AML-193 (cell line): Measurements from ENCODE around the gene PTPRD.

Source experiments
- DNase-seq, 2 experiments: peaks; one replicate each; lab custom pipeline; 2025; lab: John Stamatoyannopoulos, UW

The PTPRD gene

DNA sequence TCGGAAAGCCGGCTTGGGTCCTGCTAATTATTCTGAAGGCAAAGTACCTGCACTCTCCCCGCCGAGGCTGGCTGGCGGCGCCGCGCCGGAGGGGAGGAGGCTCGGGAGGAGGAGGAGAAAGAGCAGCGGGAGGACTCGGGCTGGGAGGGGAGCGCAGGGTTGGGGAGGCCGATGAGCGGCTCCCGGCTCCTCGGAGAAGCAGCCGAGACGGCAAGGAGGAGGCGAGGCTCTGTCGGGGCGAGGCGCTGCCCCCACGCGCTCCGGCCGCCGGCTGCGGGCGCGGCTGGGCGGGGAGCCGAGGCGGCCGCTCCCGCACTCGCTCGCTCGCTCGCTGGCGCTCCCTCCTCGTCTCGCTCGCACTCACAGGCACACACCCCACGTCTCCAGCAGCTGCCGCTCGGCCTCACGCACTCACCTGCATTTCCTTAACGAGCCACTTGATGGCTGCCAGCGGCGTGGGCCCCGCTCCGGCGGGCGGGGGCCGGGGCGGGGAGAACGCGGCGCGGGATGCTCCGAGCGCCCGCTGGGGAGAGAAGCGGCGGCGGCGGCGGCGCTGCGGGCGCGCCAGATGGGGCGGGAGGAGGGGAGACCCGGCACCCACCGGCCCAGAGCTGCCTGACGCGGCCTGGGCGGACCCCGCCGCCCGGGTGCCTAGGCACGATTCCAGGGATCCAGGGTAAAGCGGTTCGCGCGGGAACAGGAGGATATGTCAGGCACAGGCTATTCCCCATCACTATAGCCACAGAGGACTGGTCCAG, at the start of gene PTPRD:
Gene PTPRD, minus strand, starts transcription at position 362 of the 758 bp plus-strand sequence.
- no peak for DNase-seq

DNA sequence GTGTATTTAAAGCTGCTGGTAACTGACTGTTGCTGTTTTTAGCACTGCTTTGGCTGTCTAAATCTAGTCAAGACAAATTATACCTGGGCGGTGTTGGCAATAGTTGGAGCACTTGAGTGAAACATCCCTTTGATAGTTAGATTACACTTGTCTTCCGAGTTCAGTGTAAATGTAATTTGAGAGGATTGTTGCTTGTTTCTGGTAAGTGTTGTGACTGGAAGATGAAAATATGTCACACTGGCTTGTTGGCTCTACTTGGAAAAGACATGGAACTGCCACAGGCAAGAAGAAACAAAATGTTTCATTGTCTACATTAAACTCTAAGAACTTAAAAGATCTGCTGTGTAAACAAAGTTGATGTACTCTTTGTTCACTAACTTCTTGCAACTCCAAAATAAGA, 49.2 kb upstream of the PTPRD start:
- DNase-seq: no peak

DNA sequence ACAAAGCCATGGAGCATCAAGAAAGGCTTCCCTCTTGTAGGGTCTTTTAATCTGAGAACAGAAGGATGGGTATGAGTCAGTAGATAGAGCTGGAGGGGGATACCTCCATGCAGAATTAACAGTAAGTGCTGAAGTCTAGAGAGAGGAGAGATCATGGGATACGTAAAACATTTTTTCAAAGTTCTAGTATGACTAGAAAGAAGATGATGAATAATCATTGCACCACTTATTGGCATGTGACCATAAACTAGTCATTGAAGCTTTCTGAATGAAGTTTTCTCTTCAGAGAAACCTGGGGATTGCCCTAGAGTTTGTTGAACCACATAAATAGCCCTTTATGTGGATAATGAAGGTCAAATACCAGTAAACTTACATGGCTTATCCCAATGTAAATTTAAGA, 48.6 kb upstream of the PTPRD start:
- no peak for DNase-seq

DNA sequence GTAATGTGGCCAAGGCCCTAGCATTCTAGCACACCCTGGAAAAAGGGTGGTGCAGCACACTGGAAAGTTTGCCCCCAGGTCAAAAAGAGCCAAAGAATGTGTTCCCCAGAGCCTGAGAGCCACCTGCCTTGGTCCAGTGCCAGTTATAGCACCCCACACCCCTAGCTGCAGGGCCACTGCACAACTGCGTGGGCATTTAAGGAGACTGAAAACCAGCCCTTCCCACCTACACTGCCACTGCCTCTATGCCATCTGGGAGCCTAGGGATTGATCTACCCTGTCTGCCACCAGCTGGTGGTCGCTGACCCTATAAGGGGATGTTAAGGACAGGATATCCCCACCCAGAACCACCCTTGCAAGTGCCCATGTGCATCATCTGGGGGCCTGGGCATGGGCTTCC, 38.2 kb upstream of the PTPRD start:
- no peak for DNase-seq

DNA sequence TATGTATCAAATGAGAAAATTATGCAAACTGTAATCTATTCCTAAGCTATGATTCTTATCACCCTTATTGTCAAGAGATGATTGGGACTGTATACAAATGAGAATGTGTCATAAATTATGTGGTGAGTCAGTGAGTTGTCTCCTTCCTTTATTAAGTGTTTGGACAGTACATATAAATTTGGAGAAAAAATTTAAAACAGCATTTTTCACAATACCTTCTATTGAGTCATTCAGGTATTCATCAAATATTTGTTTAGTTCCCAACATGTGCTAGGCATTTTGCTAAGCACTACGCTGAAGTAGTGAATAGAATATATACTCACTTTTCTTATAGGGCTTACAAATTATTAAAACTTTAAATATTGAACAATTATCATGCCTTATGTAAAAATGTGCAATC, 36.3 kb upstream of the PTPRD start:
- DNase-seq: no peak

DNA sequence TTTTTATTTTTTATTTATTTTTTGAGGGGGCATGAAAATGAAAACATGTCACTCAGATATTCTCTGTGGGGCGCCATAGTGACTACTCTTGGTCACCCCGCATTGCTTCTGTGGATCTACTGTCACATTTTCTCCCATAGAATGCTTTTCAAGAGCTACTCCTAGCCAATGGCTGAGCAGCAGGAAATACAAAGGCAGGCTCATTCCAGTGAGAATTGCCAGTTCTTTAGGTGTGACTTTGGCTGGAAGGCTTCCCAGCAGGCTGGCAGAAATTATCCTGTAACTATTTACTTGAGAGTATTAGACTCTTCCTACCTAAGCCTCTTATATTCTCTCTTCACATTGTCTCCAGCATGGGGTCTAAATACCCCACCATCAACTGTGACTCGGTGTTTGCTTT, 21.0 kb upstream of the PTPRD start:
- DNase-seq: no peak

DNA sequence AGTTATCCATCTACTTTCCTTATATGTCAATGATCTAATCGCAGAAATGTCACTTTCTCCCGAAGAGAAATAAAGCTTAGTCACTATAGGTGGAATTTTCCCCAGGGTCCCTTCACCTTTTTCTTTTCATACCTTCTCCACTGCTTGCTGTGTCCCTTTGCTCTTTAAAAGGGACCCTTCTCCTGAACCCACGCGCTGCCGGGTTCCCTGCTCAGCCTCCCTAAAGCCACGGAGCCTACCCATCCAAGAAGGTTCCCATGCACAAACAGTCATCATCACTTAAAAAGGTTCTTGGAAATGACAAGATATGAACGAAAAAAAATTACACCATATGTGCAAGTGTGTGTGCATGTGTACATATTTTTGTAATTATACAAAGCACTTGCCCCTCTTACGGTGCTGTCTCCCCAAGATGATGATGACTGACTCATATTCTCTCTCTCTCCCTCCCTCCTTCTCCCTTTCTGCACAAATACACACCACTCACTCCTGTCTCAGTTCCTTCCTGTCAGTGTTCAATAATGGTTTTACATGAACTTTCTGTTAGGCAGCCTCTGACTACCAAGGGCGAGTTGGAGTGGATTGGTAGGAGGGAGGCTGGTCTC, 1.5 kb upstream of the PTPRD start:
- no peak for DNase-seq

DNA sequence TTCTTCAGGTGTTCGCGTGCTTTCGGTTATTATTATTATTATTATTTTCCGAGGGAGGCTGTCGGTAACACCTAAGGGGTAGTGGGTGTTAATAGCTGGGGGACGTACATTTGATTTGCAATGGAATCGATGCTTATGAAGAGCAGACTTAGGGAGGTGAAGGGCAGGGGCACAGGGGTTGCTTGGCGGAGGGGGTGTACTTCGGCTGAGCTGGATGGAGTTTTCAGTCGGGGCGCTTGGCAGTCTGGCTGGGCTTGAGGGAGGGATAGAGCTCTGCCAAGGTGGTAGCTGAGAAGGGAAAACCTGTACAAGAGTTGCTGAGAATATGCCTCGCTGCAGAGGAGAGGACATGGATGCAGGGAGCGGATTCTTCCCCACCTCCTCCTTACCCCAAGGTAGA, 617 bp upstream of the PTPRD start:
- no peak for DNase-seq

DNA sequence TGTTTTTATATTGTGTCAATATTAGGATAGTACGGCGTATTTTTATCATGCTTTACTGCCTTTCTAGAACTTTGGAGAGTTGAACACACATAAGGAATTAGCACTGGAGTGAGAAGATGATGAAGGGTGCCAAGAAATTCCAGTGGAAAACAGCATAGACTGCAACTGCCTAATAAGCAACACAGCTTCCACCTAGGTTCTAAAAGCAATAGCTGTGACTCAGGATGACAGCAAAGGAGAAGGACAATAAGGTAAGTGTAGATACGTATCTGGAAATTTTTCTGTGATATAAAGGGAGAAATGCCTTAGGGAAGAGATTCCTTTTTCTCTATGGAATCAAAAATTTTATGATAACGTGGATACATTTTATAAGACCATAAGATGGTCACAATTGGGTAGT, 7.4 kb downstream of the PTPRD start:
- no peak for DNase-seq

DNA sequence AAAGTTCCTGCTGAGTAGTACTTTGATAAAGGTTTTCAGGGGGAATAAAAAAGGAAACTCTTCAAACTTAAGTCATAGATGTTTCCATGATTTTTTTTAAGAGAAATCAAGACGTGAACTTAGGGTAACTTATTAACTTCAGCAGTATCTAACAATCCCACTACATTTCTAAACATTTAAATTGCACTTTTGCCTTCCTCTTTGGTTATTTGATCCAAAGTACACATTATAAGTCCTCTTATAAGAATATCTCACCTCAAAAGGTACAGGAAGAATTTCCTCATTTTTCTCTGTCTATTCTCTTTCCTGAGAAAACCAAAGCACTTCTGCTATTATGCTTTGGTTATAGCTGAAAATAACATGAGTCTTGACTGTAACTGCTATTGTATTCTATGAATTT, 7.9 kb downstream of the PTPRD start:
- DNase-seq: no peak

DNA sequence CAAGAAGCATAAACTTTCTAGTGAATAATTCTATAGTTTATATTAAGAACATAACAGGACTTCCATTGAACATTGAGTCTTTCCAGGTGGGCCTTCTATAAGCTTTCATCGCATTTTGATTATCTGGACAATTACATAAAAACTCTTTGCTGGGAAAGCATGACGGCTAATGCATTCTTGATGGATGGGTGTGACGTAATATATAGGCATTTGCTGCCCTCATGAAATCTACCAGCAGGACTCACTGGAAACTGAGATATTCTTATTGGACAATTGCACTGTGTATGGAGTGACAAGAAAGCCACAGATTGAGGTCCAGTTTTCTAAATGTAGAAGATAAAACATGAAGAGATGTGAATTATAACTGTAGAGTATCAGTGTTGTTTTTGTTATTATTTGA, 15.0 kb downstream of the PTPRD start:
- DNase-seq: no peak

DNA sequence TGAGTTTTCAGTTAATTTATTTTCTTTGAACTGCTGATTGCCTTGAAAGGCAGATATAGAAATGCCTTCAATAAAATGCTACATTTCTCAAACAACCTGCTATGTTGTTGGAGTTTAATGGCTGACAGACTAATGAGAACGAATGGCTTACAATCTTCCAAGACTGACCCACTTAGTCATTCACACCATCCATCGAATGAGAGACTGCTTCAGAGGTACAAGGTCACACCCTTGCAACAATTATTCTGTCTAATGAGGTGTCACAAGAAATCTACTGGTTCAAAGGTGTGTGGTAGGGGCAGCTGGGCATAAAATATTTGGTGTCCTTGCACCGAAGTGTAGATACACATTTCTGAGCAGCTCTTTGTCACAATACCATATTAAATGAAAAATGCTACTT, 18.3 kb downstream of the PTPRD start:
- no peak for DNase-seq

DNA sequence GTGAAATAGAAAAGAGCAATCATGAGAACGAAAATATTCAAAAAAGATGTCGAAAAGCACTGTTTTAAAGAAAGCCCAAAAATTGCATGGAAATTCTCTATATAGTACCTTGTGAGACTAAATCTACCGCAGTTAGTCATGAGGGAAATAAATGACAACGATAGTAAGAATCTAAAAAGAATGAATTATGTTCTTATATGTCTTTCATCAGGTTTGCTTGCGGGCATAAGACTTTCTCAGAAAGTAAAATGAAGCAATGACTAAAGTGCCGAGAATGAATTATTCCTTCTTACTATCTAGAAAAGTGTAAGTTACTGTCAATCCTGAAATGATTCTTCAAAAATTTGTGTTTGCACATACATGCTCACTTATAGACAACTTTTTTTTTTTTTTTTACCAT, 26.4 kb downstream of the PTPRD start:
- DNase-seq: no peak

DNA sequence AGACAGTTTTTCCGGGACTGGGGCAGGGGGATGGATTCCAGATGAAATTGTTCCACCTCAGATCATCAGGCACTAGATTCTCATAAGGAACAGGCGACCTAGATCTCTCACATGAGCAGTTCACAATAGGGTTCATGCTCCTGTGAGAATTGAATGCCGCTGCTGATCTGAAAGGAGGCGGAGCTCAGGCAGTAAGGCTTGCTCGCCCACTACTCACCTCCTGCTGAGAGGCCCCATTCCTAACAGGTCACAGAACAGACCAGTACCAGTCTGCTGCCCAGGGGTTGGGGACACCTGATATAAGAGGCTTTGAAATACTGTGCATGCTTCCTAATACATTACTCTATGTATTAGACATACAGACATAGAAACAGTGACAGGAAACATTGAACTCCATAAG, 41.1 kb downstream of the PTPRD start:
- no peak for DNase-seq

DNA sequence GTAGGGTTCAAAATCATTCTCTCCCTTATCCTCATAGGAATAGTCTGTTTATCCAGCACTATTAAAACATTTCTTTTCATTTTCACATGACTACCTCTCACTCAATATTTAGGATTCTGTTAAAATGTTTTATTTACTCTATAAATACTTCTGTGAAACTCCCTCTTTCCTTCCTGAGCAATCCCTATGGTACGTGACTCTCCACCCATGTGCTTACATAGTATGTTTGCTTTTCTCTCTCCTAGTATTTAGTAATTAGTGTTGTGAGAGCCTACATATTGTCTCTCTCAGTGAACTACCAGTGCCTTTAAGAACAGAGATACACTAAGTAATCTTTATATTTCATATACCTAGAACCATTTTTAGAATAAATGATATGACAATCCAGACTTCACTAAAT, 46.0 kb downstream of the PTPRD start:
- DNase-seq: no peak

DNA sequence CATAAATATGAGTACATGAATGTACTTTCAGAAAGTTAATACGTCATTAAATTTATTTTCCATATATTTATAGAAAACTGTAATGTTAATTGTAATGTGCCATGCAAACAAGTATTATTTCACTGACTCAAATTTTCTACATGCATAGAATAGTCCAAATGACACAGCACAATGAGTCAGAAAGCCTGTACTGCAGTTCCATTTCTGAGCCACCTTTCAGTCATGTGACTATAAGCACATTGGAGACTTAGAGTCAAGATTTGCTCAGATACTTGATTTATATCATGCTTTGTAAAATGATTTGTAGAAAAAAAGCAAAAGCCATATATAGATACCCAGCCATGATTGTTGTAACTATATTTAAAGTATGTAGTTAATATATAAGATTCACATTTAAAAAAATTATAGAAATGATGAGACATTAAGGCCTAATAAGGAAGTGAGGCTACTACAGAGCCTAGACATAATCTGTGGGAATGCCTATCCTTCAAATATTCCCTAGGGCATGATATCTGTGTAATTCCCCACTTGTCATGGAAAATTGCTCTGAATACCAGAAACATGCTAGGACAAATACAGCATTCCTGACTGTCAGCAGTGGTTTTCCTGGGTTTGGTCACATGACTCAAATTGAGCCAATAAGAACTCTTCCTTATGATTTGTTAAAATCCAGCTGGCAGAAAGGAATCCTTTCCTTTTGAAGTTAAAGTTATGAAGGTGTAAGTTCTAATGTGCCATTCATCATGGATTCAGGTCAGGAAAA, 50.0 kb downstream of the PTPRD start:
- DNase-seq: no peak

DNA sequence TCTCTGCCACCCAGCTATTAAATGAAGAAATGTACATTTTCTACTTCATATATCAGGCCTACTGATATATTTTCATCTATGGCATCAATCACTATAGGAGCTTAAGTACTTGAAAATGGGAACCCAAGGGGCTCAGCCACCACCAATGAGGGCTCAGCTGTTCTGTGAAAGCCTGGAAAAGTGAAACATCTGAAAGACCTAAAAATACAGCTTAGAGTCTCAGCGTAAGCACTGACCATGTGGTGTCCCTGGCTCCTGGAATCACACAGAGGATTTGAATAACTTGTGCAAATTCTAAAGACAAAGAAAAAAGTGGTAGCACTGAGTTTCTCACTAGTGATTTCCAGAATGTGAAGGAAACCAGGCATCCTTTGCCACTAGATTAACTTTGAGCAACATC, 64.5 kb downstream of the PTPRD start:
- no peak for DNase-seq

DNA sequence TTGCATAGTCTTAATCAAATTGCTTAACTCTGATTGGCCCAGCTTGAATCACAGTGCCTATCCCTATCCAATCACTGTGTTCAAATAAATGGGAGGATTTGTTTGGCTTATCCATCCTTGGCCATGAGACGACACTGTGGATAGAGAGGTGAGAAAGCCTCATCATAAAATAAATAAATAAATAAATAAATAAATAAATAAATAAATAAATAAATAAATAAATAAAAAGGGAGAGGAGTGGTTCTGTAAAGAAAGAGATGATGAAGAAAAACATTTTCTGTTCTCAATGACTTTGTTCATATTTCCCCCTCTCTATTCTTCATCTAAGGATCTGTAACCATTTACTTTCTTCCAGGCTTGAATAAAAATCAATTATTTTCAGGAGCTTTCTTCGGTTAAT, 74.7 kb downstream of the PTPRD start:
- DNase-seq: no peak

DNA sequence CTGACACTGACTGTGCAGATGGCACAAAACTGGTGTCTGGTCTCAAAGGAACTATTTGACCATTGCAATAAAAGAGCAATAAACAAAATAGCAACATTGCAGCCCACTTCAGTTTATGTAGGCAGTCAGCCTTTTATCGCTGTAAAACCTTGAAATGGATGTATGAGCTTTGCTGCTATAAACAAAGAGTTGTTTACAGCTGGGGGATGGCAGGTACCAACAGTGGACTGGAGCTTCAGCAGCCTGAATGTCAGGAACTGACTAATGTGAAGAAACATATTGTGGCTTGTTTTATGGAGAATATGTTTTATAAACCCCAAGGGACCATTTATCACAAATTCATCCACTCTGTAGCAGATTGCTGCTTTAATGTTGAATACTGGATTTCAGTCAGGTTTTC, 78.0 kb downstream of the PTPRD start:
- no peak for DNase-seq

DNA sequence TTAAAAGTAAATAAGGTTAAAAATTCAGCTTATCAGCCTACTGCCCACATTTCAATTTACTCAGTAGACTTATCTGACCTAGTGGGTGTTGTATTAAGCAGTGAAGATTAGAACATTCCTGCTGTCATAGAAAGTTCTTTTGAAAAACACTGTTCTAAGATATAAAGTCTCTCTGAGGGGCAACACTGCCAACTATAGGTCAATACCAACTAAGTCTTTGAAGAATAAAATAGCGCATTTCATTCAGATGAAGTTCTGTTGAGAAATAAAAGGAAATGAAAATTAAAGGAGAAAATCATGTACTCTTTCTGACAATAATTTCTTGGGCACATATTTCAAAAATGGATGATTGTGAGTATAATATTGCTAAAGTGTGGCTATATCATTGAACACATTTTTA, 86.8 kb downstream of the PTPRD start:
- DNase-seq: no peak

DNA sequence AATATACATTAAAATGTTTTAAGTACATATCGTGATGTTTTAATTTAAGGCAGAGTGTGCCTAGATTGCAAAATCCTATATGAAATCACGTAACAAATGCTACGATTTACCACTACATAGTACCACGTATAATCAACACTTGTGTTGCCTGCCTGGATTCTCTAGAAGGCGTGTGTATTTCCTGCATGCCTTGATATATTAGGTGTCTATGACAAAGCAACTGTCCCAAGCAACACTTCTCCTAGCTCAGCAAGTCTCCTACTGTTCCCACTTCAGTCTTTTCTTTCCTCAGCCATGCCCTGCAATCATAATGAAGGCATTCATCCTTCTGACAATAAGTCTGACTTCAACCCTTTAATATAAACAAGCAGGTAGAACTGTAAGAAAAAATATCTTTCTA, 89.6 kb downstream of the PTPRD start:
- DNase-seq: no peak

DNA sequence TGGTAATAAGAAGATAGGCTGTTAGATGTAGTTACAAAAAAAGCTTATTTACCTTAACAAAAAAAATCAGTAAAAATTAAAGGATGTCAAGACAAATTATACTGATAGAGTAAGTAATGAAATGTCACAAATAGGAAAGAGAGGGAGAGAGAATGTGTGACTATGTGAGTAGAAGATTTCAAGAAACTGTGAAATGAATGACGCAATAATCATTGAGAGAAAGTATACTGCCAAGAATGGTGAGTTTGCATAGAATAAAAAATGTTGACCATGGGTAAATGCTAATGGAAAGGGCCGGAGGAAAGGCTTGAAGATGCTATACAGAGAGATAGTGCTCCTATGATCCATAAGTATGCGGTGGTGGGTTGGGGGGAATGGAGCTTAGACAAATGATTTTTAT, 100.7 kb downstream of the PTPRD start:
- DNase-seq: no peak

DNA sequence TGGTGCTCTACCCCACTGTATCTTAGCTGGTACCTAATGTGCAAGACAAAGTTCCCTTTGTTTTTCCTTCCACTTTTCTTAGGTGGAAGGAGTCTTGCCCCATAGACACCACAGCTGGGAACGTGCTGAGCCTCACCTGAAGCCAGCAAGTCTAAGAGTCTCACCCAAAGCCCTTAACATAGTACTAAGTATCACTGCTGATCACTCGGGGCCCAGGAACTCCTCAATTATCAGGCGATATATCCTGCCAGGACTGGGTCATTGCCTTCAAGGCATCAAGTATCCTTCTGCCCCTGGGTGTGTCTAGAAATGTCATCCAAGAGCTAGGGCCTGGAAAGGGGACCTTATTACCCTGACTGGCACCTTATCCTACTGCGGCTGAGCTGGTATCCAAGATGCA, 123.9 kb downstream of the PTPRD start:
- no peak for DNase-seq
